K562 (cell line): ENCODE measurements around the gene MYMX. TPM values are rescaled to one million over a fixed set of nuclear protein-coding genes. Genes with fewer than 3 reads are reported as not detected.

ENCODE experiments used
- ATAC-seq: fragments of 200-7000 bp; cut with Tn5 transposase; 3 replicates; pipeline ENCODE4 v1.9.1; 2020; ENCODE audit warnings: moderate library complexity
- BruUV-seq: library from RNA; stranded (reverse); fragments of 400-500 nt; replicated peaks from 2 replicates; lab custom pipeline; 2021; lab: Mats Ljungman, UMichigan
- CTCF ChIA-PET: fragments of 300-600 bp; formaldehyde crosslinking; extraction: SDS; loops from one replicate; lab custom pipeline; 2021; ENCODE audit warnings: low intra/inter-chr PET ratio; lab: Yijun Ruan, JAX
- POLR2A ChIA-PET: fragments of 300-600, 350-650 bp; sonication (Branson Sonifier 250); formaldehyde crosslinking; extraction: SDS; loops from one replicate; lab custom pipeline; 2021; ENCODE audit warnings: antibody characterized with exemption, inconsistent platforms; lab: Yijun Ruan, JAX
- DNase-seq, 4 experiments: peaks; one replicate each; pipeline versions ENCODE4 v3.0.0 to v3.0.0-alpha.2; 2011 to 2018; ENCODE audit warnings: low spot score in 3 of 4, mixed read lengths in 3 of 4; ENCODE audit errors: extremely low read depth in 1 of 4
- FAIRE-seq: peaks from 2 replicates; lab custom pipeline; 2011; peaks lifted over from hg19 to GRCh38; lab: Jason Lieb, UNC
- H2AFZ ChIP-seq: 2 replicates; pipeline ENCODE4 v1.6.0; 2011; ENCODE audit warnings: low read depth, low read length, control low read depth, inconsistent platforms
- H3K27ac ChIP-seq: fragments of 200-600 bp; 3 replicates; pipeline ENCODE4 v1.8.0; 2011; ENCODE audit warnings: low read depth, mild to moderate bottlenecking, control low read depth, inconsistent platforms, low read length, moderate library complexity, mixed read lengths; ENCODE audit errors: extremely low read depth
- H3K27me3 ChIP-seq, 2 experiments: fragments of 300-600 bp in 1 of 2; 2 replicates in 1 of 2; 3 replicates in 1 of 2; pipeline versions ENCODE4 v1.6.0 to v1.8.0; 2011; ENCODE audit warnings: inconsistent platforms in 2 of 2, low read length in 2 of 2, mild to moderate bottlenecking in 1 of 2, mixed read lengths in 1 of 2, moderate library complexity in 1 of 2; ENCODE audit not compliant: control insufficient read depth in 2 of 2, insufficient read depth in 2 of 2
- H3K36me3 ChIP-seq: fragments of 300-600 bp; 3 replicates; pipeline ENCODE4 v1.8.0; 2011; ENCODE audit warnings: mild to moderate bottlenecking, low read length, inconsistent platforms; ENCODE audit not compliant: control insufficient read depth, insufficient read depth
- H3K4me1 ChIP-seq, 2 experiments: fragments of 200-600 bp in 1 of 2; replicated peaks in 1 of 2; 2 replicates in 1 of 2; 3 replicates in 1 of 2; pipeline versions ENCODE4 v1.5.1 to v1.8.0; 2011; ENCODE audit warnings: inconsistent platforms in 2 of 2, low read length in 2 of 2, mild to moderate bottlenecking in 1 of 2, mixed read lengths in 1 of 2, moderate library complexity in 1 of 2; ENCODE audit not compliant: control insufficient read depth in 2 of 2, insufficient read depth in 2 of 2
- H3K4me2 ChIP-seq: 2 replicates; pipeline ENCODE4 v1.6.1; 2011; ENCODE audit warnings: low read length, control low read depth, inconsistent platforms, mixed read lengths; ENCODE audit not compliant: insufficient read depth
- H3K4me3 ChIP-seq: fragments of 200-600 bp; sonication (generic), shearing (Covaris generic); 2 replicates; pipeline ENCODE4 v1.5.1; 2016; ENCODE audit warnings: control low read depth, inconsistent platforms
- H3K79me2 ChIP-seq: fragments of 200-600 bp; 3 replicates; pipeline ENCODE4 v1.8.0; 2011; ENCODE audit warnings: low read length, inconsistent platforms; ENCODE audit not compliant: control insufficient read depth, insufficient read depth
- H3K9ac ChIP-seq, 2 experiments: 2 replicates each; pipeline versions ENCODE4 v1.6.0 to v1.6.1; 2011; ENCODE audit warnings: low read depth in 2 of 2, low read length in 2 of 2, control low read depth in 1 of 2, inconsistent platforms in 1 of 2, mild to moderate bottlenecking in 1 of 2, mixed read lengths in 1 of 2; ENCODE audit not compliant: insufficient read depth in 1 of 2
- H3K9me1 ChIP-seq: one replicate; pipeline ENCODE4 v1.6.0; 2011; ENCODE audit warnings: inconsistent platforms, mild to moderate bottlenecking, low read length, moderate library complexity; ENCODE audit not compliant: control insufficient read depth, insufficient read depth
- H3K9me3 ChIP-seq: replicated peaks from 2 replicates; pipeline ENCODE4 v1.5.1; 2011; ENCODE audit warnings: low read depth, low read length, inconsistent platforms; ENCODE audit not compliant: control insufficient read depth, insufficient read depth
- H4K20me1 ChIP-seq: replicated peaks from 2 replicates; pipeline ENCODE4 v1.6.1; 2011; ENCODE audit warnings: low read length, inconsistent platforms, mixed read lengths; ENCODE audit not compliant: control insufficient read depth, insufficient read depth
- BCOR ChIP-seq: fragments of 450-650 bp; IDR thresholded peaks from 2 replicates; pipeline ENCODE4 v1.6.1; 2016
- ELF2 ChIP-seq: fragments of 250-450 bp; sonication (Bioruptor Pico); IDR thresholded peaks from 2 replicates; pipeline ENCODE4 v1.5.0; 2021; ENCODE audit warnings: mild to moderate bottlenecking
- KDM5B ChIP-seq: fragments of 200-600 bp; sonication (generic); IDR thresholded peaks from 2 replicates; pipeline ENCODE4 v1.6.1; 2012; ENCODE audit warnings: low read depth, mild to moderate bottlenecking, moderate library complexity, low read length, control low read depth, inconsistent platforms; ENCODE audit not compliant: insufficient replicate concordance
- MAFF ChIP-seq: IDR thresholded peaks from 2 replicates; pipeline ENCODE4 v1.6.1; 2012; ENCODE audit warnings: low read length, improper control_type of control experiment
- PRDM10 ChIP-seq: fragments of 450-650 bp; IDR thresholded peaks from 2 replicates; pipeline ENCODE4 v1.6.1; 2018; ENCODE audit not compliant: partially characterized antibody
- ZNF140 ChIP-seq: fragments of 250-450 bp; sonication (Bioruptor Pico); IDR thresholded peaks from 2 replicates; pipeline ENCODE4 v1.8.0; 2021; ENCODE audit warnings: moderate library complexity, mild to moderate bottlenecking, inconsistent platforms
- ZNF239 ChIP-seq: fragments of 250-450 bp; sonication (Bioruptor Pico); IDR thresholded peaks from 2 replicates; pipeline ENCODE4 v1.4.0; 2020; ENCODE audit warnings: mild to moderate bottlenecking
- ZNF436 ChIP-seq: fragments of 250-450, 450-650 bp; sonication (Bioruptor Pico); formaldehyde crosslinking; IDR thresholded peaks from 2 replicates; pipeline ENCODE4 v1.7.0; 2020; ENCODE audit warnings: mild to moderate bottlenecking
- WGBS: fragments of 100-300 bp; shearing (Covaris generic); methylation state at CpG from one replicate; pipeline ENCODE4 v1.1.6; 2016; ENCODE audit warnings: low coverage, mixed read lengths; ENCODE audit not compliant: insufficient coverage; ENCODE audit errors: missing lambda C conversion rate; 5-methylcytosine and 5-hydroxymethylcytosine counted together
- in situ Hi-C: fragments of 300-500 bp; cut with MboI; formaldehyde crosslinking; loops from 4 replicates; pipeline ENCODE4 v1.15.0; 2018; ENCODE audit warnings: inconsistent platforms, mixed read lengths
- intact Hi-C: fragments of 100-400 bp; cut with micrococcal nuclease; formaldehyde crosslinking; loops from 2 replicates; pipeline ENCODE4 v1.14.2; 2022
- polyA plus RNA-seq, 8 experiments: library from polyadenylated mRNA; depleted of rRNA in 4 of 8; stranded (reverse) in 5 of 8; unstranded in 3 of 8; fragments of >200 nt; fragmentation: Nextera tagmentation in 2 of 8; fragmentation: Illumina TruSeq in 1 of 8; extraction: Ambion mirVana in 2 of 8; extraction: Trizol in 1 of 8; gene quantifications; 2 replicates each; pipeline versions ENCODE4 v1.2.1 to v1.2.3, GENCODE V29; 2011 to 2014; ENCODE audit warnings: inconsistent platforms in 1 of 8, missing spikeins in 1 of 8
- total RNA-seq, 7 experiments: library from RNA; depleted of rRNA in 6 of 7; stranded (reverse); fragments of >200 nt in 6 of 7; fragmentation: Illumina TruSeq in 2 of 7; extraction: Trizol in 2 of 7; gene quantifications; 2 replicates each; pipeline versions ENCODE4 v1.2.1 to v1.2.3, GENCODE V29; 2011 to 2021; ENCODE audit warnings: low replicate concordance in 1 of 7

Gene MYMX
- total and polyA plus RNA-seq, 9 of the 15 experiments (the other 6 are each of a cell fraction or from before 2014, with no cell fraction given): 0.12 TPM; not detected in 8

- Histone ChIP-seq H3K9me1 (no peaks in the 10 kb centered on the region), H3K9ac (no peak overlapping the region), H3K4me2 (no peak overlapping the region), H2AFZ (no peak overlapping the region), H3K9me3 (no peaks in the 10 kb centered on the region)
- POLR2A ChIA-PET: interaction anchor here (0.6 to 0.8 kb wide), 3 partner anchors 10 to 1533 kb away, joined by 3 to 4 read pairs (median 3); no protein-coding TSS in a partner anchor
- in situ Hi-C loops: no loop called here
- DNase-seq (no peak), ATAC-seq (no peak)
- no TSS peak for BruUV-seq
- TF ChIP-seq ZNF436 (CRISPR knock-in tag) (no peak), KDM5B (no peak), ELF2 (no peak)
- TF ChIP-seq, all 486 proteins: peak for 0
- Histone ChIP-seq H4K20me1 (no peaks in the 10 kb centered on the region), H3K27ac (no peak overlapping the region), H3K27me3 (no peaks in the 10 kb centered on the region), H3K36me3 (no peaks in the 10 kb centered on the region), H3K4me3 (no peak overlapping the region), H3K79me2 (no peaks in the 10 kb centered on the region), H3K4me1 (peaks cover 26 to 27% of the 10 kb centered on the region in 2 experiments)
- FAIRE-seq: no peak
- intact Hi-C loops: no loop called here
- CTCF ChIA-PET: no interaction called here
- WGBS: 58% methylated on average over 3 of the region's 3 CpGs
These were observed 18.0 kb upstream of the MYMX start for GRCh38 chr6:44198684-44199083.

GRCh38 chr6:44199883-44200282 is 16.8 kb upstream of the MYMX start:
- no TSS peak for BruUV-seq
- H3K4me2 ChIP-seq: no peak overlapping the region
- H4K20me1 ChIP-seq: no peaks in the 10 kb centered on the region
- no peak for FAIRE-seq
- no peaks in the 10 kb centered on the region for H3K27me3 ChIP-seq
- no peaks in the 10 kb centered on the region for H3K79me2 ChIP-seq
- no peak overlapping the region for H3K27ac ChIP-seq
- WGBS: 74% methylated on average over 4 of the region's 4 CpGs
- in situ Hi-C loops (no loop called here), intact Hi-C loops (no loop called here)
- H3K36me3 ChIP-seq: no peaks in the 10 kb centered on the region
- ChIA-PET POLR2A (interaction anchor here (0.7 to 2.9 kb wide), 4 partner anchors 12 to 20 kb away, joined by 3 to 11 read pairs (median 6); no protein-coding TSS in a partner anchor), CTCF (no interaction called here)
- no peaks in the 10 kb centered on the region for H3K9me3 ChIP-seq
- H3K4me1 ChIP-seq: peaks cover 26 to 39% of the 10 kb centered on the region in 2 experiments
- H3K4me3 ChIP-seq: no peak overlapping the region
- no peak overlapping the region for H2AFZ ChIP-seq
- DNase-seq: no peak
- no peaks in the 10 kb centered on the region for H3K9me1 ChIP-seq
- H3K9ac ChIP-seq: no peak overlapping the region
- TF ChIP-seq PRDM10 (no peak), ZNF140 (CRISPR knock-in tag) (no peak), MAFF (no peak), BCOR (no peak), ZNF239 (CRISPR knock-in tag) (no peak)
- no peak for ATAC-seq
